AG08396 (cell line): ENCODE measurements around the gene PCDHA4.

Experiments used
- DNase-seq: peaks from one replicate; pipeline ENCODE4 v3.0.0; 2012; ENCODE audit warnings: low spot score, mixed read lengths

The PCDHA4 gene

DNA sequence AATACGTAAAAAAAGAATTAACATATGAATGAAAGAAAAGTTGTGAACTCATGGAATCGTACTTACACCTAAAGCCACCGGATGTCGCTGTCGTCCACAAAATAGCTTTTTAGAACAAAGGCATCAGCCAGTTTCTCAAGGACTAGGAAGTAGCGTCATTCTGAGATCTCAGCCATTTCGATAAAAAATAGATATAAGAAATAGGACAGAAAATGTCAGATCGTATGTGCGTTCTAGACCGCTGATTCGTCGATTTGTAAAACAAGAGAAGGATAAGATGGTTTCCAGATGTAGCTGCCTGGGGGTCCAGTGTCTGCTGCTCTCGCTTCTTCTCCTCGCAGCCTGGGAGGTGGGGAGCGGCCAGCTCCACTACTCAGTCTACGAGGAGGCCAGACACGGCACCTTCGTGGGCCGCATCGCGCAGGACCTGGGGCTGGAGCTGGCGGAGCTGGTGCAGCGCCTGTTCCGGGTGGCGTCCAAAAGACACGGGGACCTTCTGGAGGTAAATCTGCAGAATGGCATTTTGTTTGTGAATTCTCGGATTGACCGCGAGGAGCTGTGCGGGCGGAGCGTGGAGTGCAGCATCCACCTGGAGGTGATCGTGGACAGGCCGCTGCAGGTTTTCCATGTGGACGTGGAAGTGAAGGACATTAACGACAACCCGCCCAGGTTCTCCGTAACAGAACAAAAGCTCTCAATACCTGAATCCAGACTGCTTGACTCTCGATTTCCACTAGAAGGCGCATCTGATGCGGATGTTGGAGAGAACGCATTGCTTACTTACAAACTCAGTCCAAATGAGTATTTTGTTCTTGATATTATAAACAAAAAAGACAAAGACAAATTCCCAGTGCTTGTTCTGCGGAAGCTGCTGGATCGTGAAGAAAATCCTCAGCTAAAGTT is 49.2 kb downstream of the PCDHA4 start, which contains the start of gene PCDHA10:
TSS of gene PCDHA10 (plus strand) at position 126 of the 903 bp plus-strand sequence. CDS start at position 278, 152 bp downstream.
- DNase-seq = no peak

DNA sequence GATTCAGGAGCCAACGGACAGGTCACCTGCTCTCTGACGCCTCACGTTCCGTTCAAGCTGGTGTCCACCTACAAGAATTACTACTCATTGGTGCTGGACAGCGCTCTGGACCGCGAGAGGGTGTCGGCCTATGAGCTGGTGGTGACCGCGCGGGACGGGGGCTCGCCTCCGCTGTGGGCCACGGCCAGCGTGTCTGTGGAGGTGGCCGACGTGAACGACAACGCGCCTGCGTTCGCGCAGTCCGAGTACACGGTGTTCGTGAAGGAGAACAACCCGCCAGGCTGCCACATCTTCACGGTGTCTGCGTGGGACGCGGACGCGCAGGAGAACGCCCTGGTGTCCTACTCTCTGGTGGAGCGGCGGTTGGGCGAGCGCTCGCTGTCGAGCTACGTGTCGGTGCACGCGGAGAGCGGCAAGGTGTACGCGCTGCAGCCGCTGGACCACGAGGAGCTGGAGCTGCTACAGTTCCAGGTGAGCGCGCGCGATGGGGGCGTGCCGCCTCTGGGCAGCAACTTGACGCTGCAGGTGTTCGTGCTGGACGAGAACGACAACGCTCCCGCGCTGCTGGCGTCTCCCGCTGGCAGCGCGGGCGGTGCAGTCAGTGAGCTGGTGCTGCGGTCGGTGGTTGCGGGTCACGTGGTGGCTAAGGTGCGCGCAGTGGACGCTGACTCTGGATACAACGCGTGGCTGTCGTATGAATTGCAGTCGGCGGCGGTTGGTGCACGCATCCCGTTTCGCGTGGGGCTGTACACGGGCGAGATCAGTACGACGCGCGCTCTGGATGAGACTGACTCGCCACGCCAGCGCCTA is 50.5 kb downstream of the PCDHA4 start:
- DNase-seq = no peak

GRCh38 chr5:140857987-140858240 is 51.0 kb downstream of the PCDHA4 start:
- no peak for DNase-seq

DNA sequence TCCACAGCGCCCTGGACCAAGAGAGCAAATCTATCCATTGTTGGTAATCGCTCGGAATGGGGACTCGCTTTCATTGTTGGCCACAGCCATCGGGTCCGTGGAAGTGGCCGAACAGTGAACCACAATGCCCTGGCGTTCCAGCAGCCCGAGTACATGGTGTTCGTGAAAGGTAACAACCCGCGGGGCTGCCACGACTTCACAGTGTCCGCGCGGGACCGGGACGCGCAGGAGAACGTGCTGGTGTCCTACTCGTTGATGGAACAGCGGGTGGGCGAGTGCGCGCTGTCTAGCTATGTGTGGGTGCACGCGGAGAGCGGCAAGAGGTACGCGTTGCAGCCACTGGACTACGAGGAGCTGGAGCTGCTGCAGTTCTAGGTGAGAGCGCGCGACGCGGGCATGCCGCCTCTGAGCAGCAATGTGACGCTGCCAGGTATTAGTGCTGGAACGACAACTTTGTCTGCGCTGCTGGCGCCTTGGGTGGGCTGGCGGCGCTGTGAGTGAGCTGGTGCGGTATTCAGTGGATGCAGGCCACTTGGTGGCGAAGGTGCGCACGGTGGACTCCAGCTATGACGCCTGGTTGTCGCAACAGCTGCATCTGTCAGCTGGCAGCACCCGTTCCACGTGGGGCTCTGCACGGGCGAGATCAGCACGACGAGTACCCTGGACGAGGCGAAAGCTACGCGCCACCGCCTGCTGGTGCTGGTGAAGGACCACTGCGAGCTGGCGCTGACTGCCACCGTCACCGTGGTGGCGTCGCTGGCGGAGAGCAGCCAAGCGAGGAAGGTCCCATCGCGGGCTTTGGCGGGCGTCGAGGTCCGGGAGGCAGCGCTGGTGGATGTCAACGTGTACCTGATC is 55.8 kb downstream of the PCDHA4 start:
- no peak for DNase-seq
